ENCODE data around the gene KLK8.

The KLK8 gene

GRCh38 chr19:51012661-51013190, 11.3 kb upstream of the KLK8 start:
- DNase-seq (ENCODE audit: low read depth), result no peak
- H3K4me3 ChIP-seq (ENCODE audit: control insufficient read depth, low read depth, low read length), result no peak overlapping the region
- TF ChIP-seq CTCF (IDR thresholded peaks at IDR 0.05; ENCODE audit: control insufficient read depth, insufficient read depth, low read depth, low read length, missing control alignments), result no peak

GRCh38 chr19:51010066-51010795, 8.8 kb upstream of the KLK8 start:
- no peak for DNase-seq (ENCODE audit: low read depth)
- no peak overlapping the region for H3K4me3 ChIP-seq (ENCODE audit: control insufficient read depth, low read depth, low read length)
- no peak for TF ChIP-seq CTCF (IDR thresholded peaks at IDR 0.05; ENCODE audit: control insufficient read depth, insufficient read depth, low read depth, low read length, missing control alignments)

DNA sequence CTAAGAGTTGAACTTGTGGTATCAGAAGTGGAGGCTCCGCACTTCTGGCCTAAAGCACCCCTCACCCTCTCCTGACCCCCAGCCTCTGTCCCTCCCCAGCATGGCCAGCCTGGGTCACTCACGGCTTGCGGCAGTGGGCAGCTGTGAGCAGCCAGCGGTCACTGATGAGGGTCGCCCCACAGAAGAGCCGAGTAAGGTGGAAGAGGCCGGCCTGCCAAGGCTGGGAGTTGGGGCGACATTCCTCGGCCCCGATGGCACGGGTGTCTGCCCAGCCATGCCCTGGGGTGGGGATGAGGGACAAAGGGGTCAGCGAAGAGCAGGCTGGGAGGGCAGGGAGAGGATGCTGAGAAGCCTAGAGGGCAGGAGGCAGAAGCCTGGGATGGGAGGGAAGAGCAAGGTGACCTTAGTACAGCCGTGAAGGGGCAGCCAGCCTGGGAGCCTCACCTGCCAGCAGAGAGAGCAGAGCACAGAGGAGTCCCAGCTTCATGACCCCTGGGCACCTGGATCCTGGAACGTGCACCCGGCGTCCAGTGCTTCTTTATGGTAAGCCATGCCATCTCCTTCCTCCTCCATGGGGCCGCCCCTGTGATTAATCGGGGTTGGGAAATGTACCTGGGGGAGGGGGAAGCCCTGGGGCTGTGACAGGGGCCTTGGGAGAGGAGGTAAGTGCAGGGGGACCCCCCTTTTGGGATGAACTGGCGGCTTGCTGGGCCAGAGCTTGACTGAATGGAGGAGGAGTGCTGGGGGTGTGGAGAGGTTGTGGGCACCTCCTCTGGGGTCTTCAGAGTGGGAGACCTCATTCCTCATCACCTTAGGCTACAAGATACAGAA, 7.9 kb upstream of the KLK8 start:
- no peak for TF ChIP-seq CTCF (IDR thresholded peaks at IDR 0.05; ENCODE audit: control insufficient read depth, insufficient read depth, low read depth, low read length, missing control alignments)
- DNase-seq (ENCODE audit: low read depth), result no peak
- no peak overlapping the region for H3K4me3 ChIP-seq (ENCODE audit: control insufficient read depth, low read depth, low read length)

GRCh38 chr19:51007488-51007887, 6.1 kb upstream of the KLK8 start:
- no peak for DNase-seq (ENCODE audit: low read depth)
- TF ChIP-seq CTCF (IDR thresholded peaks at IDR 0.05; ENCODE audit: control insufficient read depth, insufficient read depth, low read depth, low read length, missing control alignments), result no peak
- no peak overlapping the region for H3K4me3 ChIP-seq (ENCODE audit: control insufficient read depth, low read depth, low read length)

GRCh38 chr19:51006406-51006805, 5.0 kb upstream of the KLK8 start:
- no peak overlapping the region for H3K4me3 ChIP-seq (ENCODE audit: control insufficient read depth, low read depth, low read length)
- DNase-seq (ENCODE audit: low read depth), result no peak
- TF ChIP-seq CTCF (IDR thresholded peaks at IDR 0.05; ENCODE audit: control insufficient read depth, insufficient read depth, low read depth, low read length, missing control alignments), result no peak

- no peak overlapping the region for H3K4me3 ChIP-seq (ENCODE audit: control insufficient read depth, low read depth, low read length)
- DNase-seq (ENCODE audit: low read depth), result no peak
- TF ChIP-seq CTCF (IDR thresholded peaks at IDR 0.05; ENCODE audit: control insufficient read depth, insufficient read depth, low read depth, low read length, missing control alignments), result no peak
These were observed 3.8 kb upstream of the KLK8 start for GRCh38 chr19:51005248-51005647.
